ENCODE measurements around the gene PCDHGA3.

- no peak for TF ChIP-seq CTCF (IDR thresholded peaks at IDR 0.05)
- no peak for TF ChIP-seq POLR2A (IDR thresholded peaks at IDR 0.05)
These were observed 28.2 kb downstream of the PCDHGA3 start for GRCh38 chr5:141371572-141372475.
